Measurements from ENCODE around the gene B3GNT3.

B3GNT3 gene

DNA sequence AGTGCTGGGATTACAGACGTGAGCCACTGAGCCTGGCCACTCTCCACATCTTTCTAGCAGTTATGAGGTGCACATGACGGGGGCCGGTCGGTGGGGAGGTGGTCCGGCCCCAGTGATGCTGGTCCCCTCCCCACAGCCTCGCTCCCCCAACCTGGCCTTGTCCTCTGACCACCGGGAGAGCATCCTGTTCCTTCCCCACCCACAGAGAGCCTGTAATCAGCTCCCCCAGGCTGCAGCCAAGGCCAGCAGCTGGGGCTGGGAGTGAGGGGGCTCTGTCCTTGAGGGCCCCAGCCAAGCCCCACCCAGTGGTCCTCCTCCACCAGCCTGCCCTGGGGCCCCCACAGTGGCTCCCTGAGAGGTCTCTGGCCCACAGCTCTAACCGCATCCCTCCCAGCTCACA lies 29.4 kb downstream of the B3GNT3 start:
- ChIA-PET POLR2A (ENCODE audit: low non-redundant PET) (no interaction called here), CTCF (no interaction called here)
- H3K27ac ChIP-seq = no peak overlapping the region
- DNase-seq (ENCODE audit: low spot score) = no peak
- TF ChIP-seq, protein P1, sequence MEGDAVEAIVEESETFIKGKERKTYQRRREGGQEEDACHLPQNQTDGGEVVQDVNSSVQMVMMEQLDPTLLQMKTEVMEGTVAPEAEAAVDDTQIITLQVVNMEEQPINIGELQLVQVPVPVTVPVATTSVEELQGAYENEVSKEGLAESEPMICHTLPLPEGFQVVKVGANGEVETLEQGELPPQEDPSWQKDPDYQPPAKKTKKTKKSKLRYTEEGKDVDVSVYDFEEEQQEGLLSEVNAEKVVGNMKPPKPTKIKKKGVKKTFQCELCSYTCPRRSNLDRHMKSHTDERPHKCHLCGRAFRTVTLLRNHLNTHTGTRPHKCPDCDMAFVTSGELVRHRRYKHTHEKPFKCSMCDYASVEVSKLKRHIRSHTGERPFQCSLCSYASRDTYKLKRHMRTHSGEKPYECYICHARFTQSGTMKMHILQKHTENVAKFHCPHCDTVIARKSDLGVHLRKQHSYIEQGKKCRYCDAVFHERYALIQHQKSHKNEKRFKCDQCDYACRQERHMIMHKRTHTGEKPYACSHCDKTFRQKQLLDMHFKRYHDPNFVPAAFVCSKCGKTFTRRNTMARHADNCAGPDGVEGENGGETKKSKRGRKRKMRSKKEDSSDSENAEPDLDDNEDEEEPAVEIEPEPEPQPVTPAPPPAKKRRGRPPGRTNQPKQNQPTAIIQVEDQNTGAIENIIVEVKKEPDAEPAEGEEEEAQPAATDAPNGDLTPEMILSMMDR (conservative IDR thresholded peaks at IDR 0.05; ENCODE audit: low read depth) = no peak

DNA sequence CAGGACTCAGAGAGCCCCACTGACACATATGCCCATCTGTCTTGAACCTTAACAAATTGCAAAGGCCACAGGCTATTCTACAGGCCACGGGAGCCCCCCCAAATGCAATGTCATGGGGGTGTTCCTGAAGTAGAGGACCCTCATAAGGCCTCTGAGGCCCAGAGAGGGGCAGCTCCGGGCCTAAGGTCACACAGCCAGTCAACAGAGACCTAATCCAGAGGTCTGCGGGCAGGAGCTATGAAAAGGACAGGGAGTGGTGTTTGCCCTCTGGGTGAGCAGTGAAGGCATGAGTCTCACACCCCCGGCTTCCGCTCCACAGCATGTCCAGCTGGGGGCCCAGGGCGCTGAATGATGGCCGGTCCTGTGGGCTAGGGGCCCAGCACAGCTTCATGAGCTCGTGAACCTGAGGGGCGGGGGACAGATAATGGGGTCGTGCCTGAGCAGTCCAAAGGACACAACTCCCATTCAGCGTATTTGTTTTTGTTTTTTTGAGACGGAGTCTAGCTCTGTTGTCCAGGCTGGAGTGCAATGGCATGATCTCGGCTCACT lies 31.6 kb downstream of the B3GNT3 start:
- POLR2A ChIA-PET (ENCODE audit: low non-redundant PET) = no interaction called here
- CTCF ChIA-PET = interaction anchor here (0.6 to 1.0 kb wide), 2 partner anchors 31 to 1643 kb away, joined by 3 to 4 read pairs; no protein-coding TSS in a partner anchor

GRCh38 chr19:17829855-17830566 lies 35.1 kb downstream of the B3GNT3 start:
- peak overlapping the region; percentile 83 for H3K27ac ChIP-seq
- CTCF ChIA-PET = interaction anchor here (0.8 kb wide), 1 partner anchor 334 kb away, joined by 4 read pairs; no protein-coding TSS in a partner anchor
- DNase-seq (ENCODE audit: low spot score) = peak; percentile 93

More for the DNA sequence above, 31.6 kb downstream of the B3GNT3 start:
- no peak for DNase-seq (ENCODE audit: low spot score)
- TF ChIP-seq, protein P1 (conservative IDR thresholded peaks at IDR 0.05; ENCODE audit: low read depth) = no peak
- H3K27ac ChIP-seq = no peak overlapping the region

DNA sequence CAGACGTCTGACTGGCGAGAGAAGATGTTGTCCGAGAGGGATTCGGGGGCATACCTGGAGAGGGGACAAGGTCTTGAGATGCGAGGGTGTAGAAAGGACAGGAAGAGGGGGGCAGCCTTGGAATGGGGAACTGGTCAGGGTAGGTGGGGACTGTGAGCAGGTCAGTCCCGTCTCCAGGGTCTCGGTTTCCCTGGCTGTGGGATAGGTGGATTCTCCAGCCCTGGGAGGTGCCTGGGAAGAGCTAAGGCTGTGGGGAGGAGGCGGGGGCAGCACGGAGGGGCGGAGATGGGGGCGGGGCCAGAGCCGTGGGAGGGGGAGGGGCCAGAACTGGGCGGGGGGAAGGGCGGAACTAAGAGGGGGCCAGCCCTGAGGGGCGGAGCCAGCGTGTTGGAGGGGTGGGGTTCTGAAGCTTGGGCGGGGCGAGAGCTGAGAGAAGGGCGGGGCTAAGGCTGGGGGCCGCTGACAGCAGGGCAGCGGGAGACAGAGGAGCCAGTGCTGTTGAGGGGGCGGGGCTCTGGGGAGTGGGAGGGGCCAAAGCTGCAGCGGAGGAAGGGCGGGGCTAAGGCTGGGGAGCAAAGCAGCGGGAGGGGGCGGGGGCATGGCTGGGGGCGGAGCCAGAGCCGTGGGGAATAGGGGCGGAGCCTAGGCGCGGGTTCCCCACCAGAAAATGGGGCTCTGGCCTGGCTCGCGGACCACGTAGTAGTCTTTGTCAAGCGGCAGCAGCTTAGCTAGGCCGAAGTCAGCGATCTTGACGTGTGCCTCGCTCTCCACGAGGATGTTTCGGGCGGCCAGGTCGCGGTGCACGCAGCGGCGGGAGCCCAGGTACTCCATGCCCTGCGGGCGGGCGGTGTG lies 35.9 kb downstream of the B3GNT3 start:
- POLR2A ChIA-PET (ENCODE audit: low non-redundant PET) = interaction anchor here (1.0 kb wide), 1 partner anchor 29 kb away, joined by 3 read pairs; no protein-coding TSS in a partner anchor
- peak; percentile 99 for DNase-seq (ENCODE audit: low spot score)

More at GRCh38 chr19:17829855-17830566, 35.1 kb downstream of the B3GNT3 start:
- TF ChIP-seq, protein P1 (conservative IDR thresholded peaks at IDR 0.05; ENCODE audit: low read depth) = no peak; the same call in 1 of the 2 replicates
- POLR2A ChIA-PET (ENCODE audit: low non-redundant PET) = interaction anchor here (1.0 kb wide), 1 partner anchor 29 kb away, joined by 3 read pairs; no protein-coding TSS in a partner anchor

DNA sequence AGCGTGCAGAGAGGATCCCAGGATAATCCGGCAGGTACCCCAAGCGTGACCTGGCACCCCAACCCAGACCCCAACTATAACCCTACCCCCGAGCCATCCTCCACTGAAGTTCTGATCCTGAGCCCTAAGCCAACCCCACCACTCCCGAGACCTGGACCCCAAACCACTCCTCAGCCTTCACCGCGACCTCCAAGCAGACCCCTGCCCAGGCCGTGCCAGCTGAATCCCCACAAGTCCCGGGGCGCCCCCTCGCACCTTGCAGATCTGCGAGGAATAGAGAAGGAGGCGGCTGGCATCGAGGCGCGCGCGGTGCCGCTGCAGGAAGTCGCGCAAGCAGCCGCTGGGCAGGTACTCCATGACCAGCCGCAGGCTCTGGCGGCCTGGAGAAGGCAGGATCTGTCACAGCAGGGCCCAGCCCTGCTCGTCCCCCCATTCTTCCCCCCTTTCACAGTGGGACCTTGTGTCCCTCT lies 36.5 kb downstream of the B3GNT3 start:
- no peak for DNase-seq (ENCODE audit: low spot score)
- POLR2A ChIA-PET (ENCODE audit: low non-redundant PET) = no interaction called here
- CTCF ChIA-PET = no interaction called here
- H3K27ac ChIP-seq = peak overlapping the region; percentile 21; the same call in 1 of the 2 replicates
- TF ChIP-seq, protein P1 (conservative IDR thresholded peaks at IDR 0.05; ENCODE audit: low read depth) = no peak

More for the DNA sequence above, 35.9 kb downstream of the B3GNT3 start:
- H3K27ac ChIP-seq = peak overlapping the region; percentile 83
- TF ChIP-seq, protein P1 (conservative IDR thresholded peaks at IDR 0.05; ENCODE audit: low read depth) = no peak
- CTCF ChIA-PET = interaction anchor here (0.8 kb wide), 1 partner anchor 335 kb away, joined by 4 read pairs; no protein-coding TSS in a partner anchor

All from RWPE1 (cell line).